HUES6 (cell line): Measurements from ENCODE around the gene TMEM74B.

ENCODE experiments used
- H3K27ac ChIP-seq: 2 replicates; pipeline ENCODE4 v1.7.0; 2013; ENCODE audit warnings: low read depth, mild to moderate bottlenecking, low read length, inconsistent platforms
- H3K27me3 ChIP-seq: 2 replicates; pipeline ENCODE4 v1.6.1; 2013; ENCODE audit warnings: low read length; ENCODE audit not compliant: control insufficient read depth, insufficient read depth
- H3K36me3 ChIP-seq: 2 replicates; pipeline ENCODE4 v1.6.1; 2013; ENCODE audit warnings: low read length; ENCODE audit not compliant: control insufficient read depth, insufficient read depth
- H3K4me1 ChIP-seq: 2 replicates; pipeline ENCODE4 v1.6.1; 2013; ENCODE audit warnings: low read length; ENCODE audit not compliant: control insufficient read depth, insufficient read depth
- H3K4me3 ChIP-seq: 2 replicates; pipeline ENCODE4 v1.5.1; 2013; ENCODE audit warnings: low read depth, low read length
- H3K9ac ChIP-seq: one replicate; pipeline ENCODE4 v1.6.1; 2013; ENCODE audit warnings: mild to moderate bottlenecking, low read length
- H3K9me3 ChIP-seq: 2 replicates; pipeline ENCODE4 v1.6.1; 2013; ENCODE audit warnings: low read depth, low read length; ENCODE audit not compliant: control insufficient read depth, insufficient read depth

The TMEM74B gene

GRCh38 chr20:1134836-1135235 lies 49.9 kb downstream of the TMEM74B start:
- no peak overlapping the region for H3K27ac ChIP-seq
- H3K27me3 ChIP-seq, result no peaks in the 10 kb centered on the region
- H3K9ac ChIP-seq, result no peak overlapping the region
- peaks cover 81% of the 10 kb centered on the region for H3K36me3 ChIP-seq
- no peaks in the 10 kb centered on the region for H3K4me1 ChIP-seq
- H3K9me3 ChIP-seq, result no peaks in the 10 kb centered on the region
- no peak overlapping the region for H3K4me3 ChIP-seq

GRCh38 chr20:1134355-1134754 lies 50.4 kb downstream of the TMEM74B start:
- no peaks in the 10 kb centered on the region for H3K4me1 ChIP-seq
- no peak overlapping the region for H3K4me3 ChIP-seq
- peaks cover 84% of the 10 kb centered on the region for H3K36me3 ChIP-seq
- no peak overlapping the region for H3K27ac ChIP-seq
- no peaks in the 10 kb centered on the region for H3K9me3 ChIP-seq
- no peaks in the 10 kb centered on the region for H3K27me3 ChIP-seq
- no peak overlapping the region for H3K9ac ChIP-seq

GRCh38 chr20:1131354-1131753 lies 53.4 kb downstream of the TMEM74B start:
- H3K9me3 ChIP-seq, result no peaks in the 10 kb centered on the region
- H3K4me3 ChIP-seq, result no peak overlapping the region
- H3K9ac ChIP-seq, result no peak overlapping the region
- H3K27ac ChIP-seq, result no peak overlapping the region
- H3K27me3 ChIP-seq, result no peaks in the 10 kb centered on the region
- H3K4me1 ChIP-seq, result no peaks in the 10 kb centered on the region
- H3K36me3 ChIP-seq, result peaks cover 84% of the 10 kb centered on the region

- no peak overlapping the region for H3K9ac ChIP-seq
- H3K36me3 ChIP-seq, result peaks cover 84% of the 10 kb centered on the region
- no peaks in the 10 kb centered on the region for H3K4me1 ChIP-seq
- H3K9me3 ChIP-seq, result no peaks in the 10 kb centered on the region
- no peaks in the 10 kb centered on the region for H3K27me3 ChIP-seq
- no peak overlapping the region for H3K27ac ChIP-seq
- H3K4me3 ChIP-seq, result no peak overlapping the region
Measured at GRCh38 chr20:1130847-1131246, 53.9 kb downstream of the TMEM74B start.
